Measurements from ENCODE around the gene TADA2B. TPM values are rescaled to one million over a fixed set of nuclear protein-coding genes. Genes with fewer than 3 reads are reported as not detected.

TADA2B gene
- polyA plus RNA-seq (ENCODE audit: insufficient read length in 10 of 10) = 10 to 100 TPM; 16.5 to 23.9 (median 20.4) TPM
- long read RNA-seq, donor 1, full-length matches to known transcripts = 18 of 18 reads
- long read RNA-seq, donor 1, partial matches to known transcripts = 0 of 18 reads
- long read RNA-seq, donor 1, other reads (novel, unspliced or antisense) = 0 of 18 reads
- long read RNA-seq, donor 2, full-length matches to known transcripts = 7 of 7 reads
- long read RNA-seq, donor 2, partial matches to known transcripts = 0 of 7 reads
- long read RNA-seq, donor 2, other reads (novel, unspliced or antisense) = 0 of 7 reads
- long read RNA-seq, donor 3 = 0 reads
- long read RNA-seq, donor 4, full-length matches to known transcripts = 14 of 14 reads
- long read RNA-seq, donor 4, partial matches to known transcripts = 0 of 14 reads
- long read RNA-seq, donor 4, other reads (novel, unspliced or antisense) = 0 of 14 reads
- long read RNA-seq, donor 5, full-length matches to known transcripts = 37 of 37 reads
- long read RNA-seq, donor 5, partial matches to known transcripts = 0 of 37 reads
- long read RNA-seq, donor 5, other reads (novel, unspliced or antisense) = 0 of 37 reads
- long read RNA-seq, donor 6, full-length matches to known transcripts = 22 of 22 reads
- long read RNA-seq, donor 6, partial matches to known transcripts = 0 of 22 reads
- long read RNA-seq, donor 6, other reads (novel, unspliced or antisense) = 0 of 22 reads
- long read RNA-seq, donor 7, full-length matches to known transcripts = 16 of 16 reads
- long read RNA-seq, donor 7, partial matches to known transcripts = 0 of 16 reads
- long read RNA-seq, donor 7, other reads (novel, unspliced or antisense) = 0 of 16 reads
- long read RNA-seq, donor 8, full-length matches to known transcripts = 9 of 9 reads
- long read RNA-seq, donor 8, partial matches to known transcripts = 0 of 9 reads
- long read RNA-seq, donor 8, other reads (novel, unspliced or antisense) = 0 of 9 reads
- long read RNA-seq, donor 9, full-length matches to known transcripts = 5 of 5 reads
- long read RNA-seq, donor 9, partial matches to known transcripts = 0 of 5 reads
- long read RNA-seq, donor 9, other reads (novel, unspliced or antisense) = 0 of 5 reads

GRCh38 chr4:7043284-7044136 lies at the start of gene TADA2B:
TSS of gene TADA2B (plus strand) at chr4:7043372. CDS start at chr4:7043580, 208 bp downstream.
- peak in 2 of 3 donors; percentile 51 to 83 for DNase-seq

- DNase-seq = no peak
Observed at GRCh38 chr4:6996481-6996880, 46.7 kb upstream of the TADA2B start.

GRCh38 chr4:6999172-7000086 lies 43.7 kb upstream of the TADA2B start:
- peak; percentile 19 to 22 (median 19) for DNase-seq

- DNase-seq = no peak
Observed at GRCh38 chr4:7000421-7001176, 42.6 kb upstream of the TADA2B start.

GRCh38 chr4:7001271-7001670 lies 41.9 kb upstream of the TADA2B start:
- no peak for DNase-seq

- DNase-seq = no peak
Observed at GRCh38 chr4:7002336-7002735, 40.8 kb upstream of the TADA2B start.

GRCh38 chr4:7003176-7003878 lies 39.8 kb upstream of the TADA2B start:
- DNase-seq = no peak

GRCh38 chr4:7003879-7004240 lies 39.3 kb upstream of the TADA2B start:
- no peak for DNase-seq

- no peak for DNase-seq
Observed at GRCh38 chr4:7004331-7004730, 38.8 kb upstream of the TADA2B start.

- no peak for DNase-seq
Observed at GRCh38 chr4:7005571-7005970, 37.6 kb upstream of the TADA2B start.

- no peak for DNase-seq
Observed at GRCh38 chr4:7006411-7006810, 36.8 kb upstream of the TADA2B start.

GRCh38 chr4:7007142-7007907 lies 35.8 kb upstream of the TADA2B start:
- DNase-seq = no peak

- no peak for DNase-seq
Observed at GRCh38 chr4:7007944-7008343, 35.2 kb upstream of the TADA2B start.

- peak in 1 of 3 donors; percentile 12 for DNase-seq
Observed at GRCh38 chr4:7009564-7009963, 33.6 kb upstream of the TADA2B start.

- DNase-seq = no peak
Observed at GRCh38 chr4:7013175-7013574, 30.0 kb upstream of the TADA2B start.

GRCh38 chr4:7014815-7015214 lies 28.4 kb upstream of the TADA2B start:
- no peak for DNase-seq

- no peak for DNase-seq
Observed at GRCh38 chr4:7015383-7016035, 27.7 kb upstream of the TADA2B start.

All from muscle of back (tissue), 13 donors.